Fibroblast of lung (primary cell): Measurements from ENCODE around the gene HDLBP. TPM values are rescaled to one million over a fixed set of nuclear protein-coding genes. Genes with fewer than 3 reads are reported as not detected.
A peak's percentile ranks its signal among the peaks of the same experiment; 100 is the strongest.

Source experiments
- DNase-seq, 2 donors: peaks; one replicate each; pipeline versions ENCODE4 v3.0.0 to v3.0.0-alpha.2; 2010; ENCODE audit warnings: low read depth in 2 of 2
- H2AFZ ChIP-seq: 2 replicates; pipeline ENCODE4 v1.5.1; 2012; ENCODE audit warnings: low read length, control low read depth, inconsistent platforms
- H3K27ac ChIP-seq: 2 replicates; pipeline ENCODE4 v1.5.1; 2011; ENCODE audit warnings: low read length, control low read depth; ENCODE audit not compliant: insufficient read depth
- H3K27me3 ChIP-seq: 2 replicates; pipeline ENCODE4 v1.5.1; 2011; ENCODE audit warnings: mild to moderate bottlenecking, low read length; ENCODE audit not compliant: control insufficient read depth, insufficient read depth
- H3K36me3 ChIP-seq: 2 replicates; pipeline ENCODE4 v1.5.1; 2011; ENCODE audit warnings: low read length; ENCODE audit not compliant: control insufficient read depth, insufficient read depth
- H3K4me1 ChIP-seq: 2 replicates; pipeline ENCODE4 v1.5.1; 2011; ENCODE audit warnings: low read length; ENCODE audit not compliant: control insufficient read depth, insufficient read depth; ENCODE audit errors: extremely low read depth
- H3K4me2 ChIP-seq: 2 replicates; pipeline ENCODE4 v1.5.1; 2011; ENCODE audit warnings: low read length, control low read depth; ENCODE audit not compliant: insufficient read depth; ENCODE audit errors: extremely low read depth
- H3K4me3 ChIP-seq, 4 experiments: fragments of 200-600 bp in 1 of 4; sonication (generic) in 1 of 4; replicated peaks in 1 of 4; 2 replicates each; pipeline ENCODE4 v1.5.1; 2011 to 2016; ENCODE audit warnings: low read length in 4 of 4, low read depth in 3 of 4, mild to moderate bottlenecking in 3 of 4, control low read depth in 2 of 4, inconsistent platforms in 1 of 4, mixed read lengths in 1 of 4; ENCODE audit not compliant: insufficient read depth in 1 of 4; ENCODE audit errors: control extremely low read depth in 1 of 4
- H3K79me2 ChIP-seq: 2 replicates; pipeline ENCODE4 v1.5.1; 2012; ENCODE audit warnings: mild to moderate bottlenecking, low read length, inconsistent platforms; ENCODE audit not compliant: control insufficient read depth, insufficient read depth
- H3K9ac ChIP-seq: 2 replicates; pipeline ENCODE4 v1.5.1; 2011; ENCODE audit warnings: mild to moderate bottlenecking, low read length, control low read depth; ENCODE audit not compliant: insufficient read depth
- H3K9me3 ChIP-seq: 2 replicates; pipeline ENCODE4 v1.5.1; 2012; ENCODE audit warnings: low read depth, low read length; ENCODE audit not compliant: control insufficient read depth, insufficient read depth
- H4K20me1 ChIP-seq: 2 replicates; pipeline ENCODE4 v1.5.1; 2011; ENCODE audit warnings: low read length; ENCODE audit not compliant: control insufficient read depth, insufficient read depth; ENCODE audit errors: extremely low read depth
- EZH2 ChIP-seq: IDR thresholded peaks from 2 replicates; pipeline ENCODE4 v1.5.1; 2012; ENCODE audit warnings: low read length, control low read depth, mild to moderate bottlenecking; ENCODE audit errors: missing control alignments
- polyA plus RNA-seq, 2 donors: library from polyadenylated mRNA; depleted of rRNA in 1 of 2; stranded (reverse) in 1 of 2; unstranded in 1 of 2; fragments of >200 nt; gene quantifications; 2 replicates each; pipeline ENCODE4 v1.2.1, GENCODE V29; 2011 to 2012; ENCODE audit warnings: missing spikeins in 1 of 2
- total RNA-seq: library from RNA; depleted of rRNA; stranded (reverse); fragments of >200 nt; gene quantifications from 2 replicates; pipeline ENCODE4 v1.2.1, GENCODE V29; 2014
- TF ChIP-seq, protein P1 (sequence below), 2 donors: IDR thresholded peaks in 1 of 2; conservative IDR thresholded peaks in 1 of 2; 1 replicate in 1 of 2; 2 replicates in 1 of 2; pipeline ENCODE4 v1.5.1; 2011 to 2012; ENCODE audit warnings: low read length in 2 of 2, control low read depth in 1 of 2, inconsistent platforms in 1 of 2, low read depth in 1 of 2, mild to moderate bottlenecking in 1 of 2

HDLBP gene
- total and polyA plus RNA-seq, 2 donors (not counting 1 experiment from before 2014, with no cell fraction given) = 626 to 1,354 TPM

DNA sequence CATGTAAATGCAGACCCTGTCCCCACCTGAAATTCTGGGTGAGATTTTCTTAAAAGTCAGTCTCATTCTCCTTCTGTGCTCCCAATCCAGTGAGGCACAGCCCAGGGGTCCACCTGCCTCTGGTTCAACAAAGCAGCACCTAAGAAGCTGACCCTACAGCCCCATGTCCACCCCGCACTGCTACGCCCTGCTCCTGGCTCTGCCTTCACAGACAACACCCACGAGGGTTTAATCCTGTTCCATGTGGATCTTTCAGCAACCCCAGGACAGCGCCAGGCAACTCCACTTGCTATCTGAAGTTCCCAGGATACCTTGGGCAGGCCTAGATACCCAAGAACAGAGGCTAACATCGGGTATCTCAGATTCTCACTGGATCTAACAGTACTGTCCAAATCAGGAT, 44.9 kb downstream of the HDLBP start:
- Histone ChIP-seq H3K36me3 (peaks cover 24% of the 10 kb centered on the region), H3K4me3 (peak overlapping the region; percentile 55 to 98 (median 72)), H3K27me3 (no peaks in the 10 kb centered on the region), H3K27ac (peak overlapping the region; percentile 7), H4K20me1 (peaks cover 13% of the 10 kb centered on the region), H3K4me2 (peak overlapping the region; percentile 88), H3K4me1 (peaks cover 9% of the 10 kb centered on the region), H3K9ac (no peak overlapping the region), H2AFZ (no peak overlapping the region), H3K9me3 (no peaks in the 10 kb centered on the region), H3K79me2 (peaks cover 88% of the 10 kb centered on the region)
- no peak for DNase-seq
- TF ChIP-seq, protein P1, sequence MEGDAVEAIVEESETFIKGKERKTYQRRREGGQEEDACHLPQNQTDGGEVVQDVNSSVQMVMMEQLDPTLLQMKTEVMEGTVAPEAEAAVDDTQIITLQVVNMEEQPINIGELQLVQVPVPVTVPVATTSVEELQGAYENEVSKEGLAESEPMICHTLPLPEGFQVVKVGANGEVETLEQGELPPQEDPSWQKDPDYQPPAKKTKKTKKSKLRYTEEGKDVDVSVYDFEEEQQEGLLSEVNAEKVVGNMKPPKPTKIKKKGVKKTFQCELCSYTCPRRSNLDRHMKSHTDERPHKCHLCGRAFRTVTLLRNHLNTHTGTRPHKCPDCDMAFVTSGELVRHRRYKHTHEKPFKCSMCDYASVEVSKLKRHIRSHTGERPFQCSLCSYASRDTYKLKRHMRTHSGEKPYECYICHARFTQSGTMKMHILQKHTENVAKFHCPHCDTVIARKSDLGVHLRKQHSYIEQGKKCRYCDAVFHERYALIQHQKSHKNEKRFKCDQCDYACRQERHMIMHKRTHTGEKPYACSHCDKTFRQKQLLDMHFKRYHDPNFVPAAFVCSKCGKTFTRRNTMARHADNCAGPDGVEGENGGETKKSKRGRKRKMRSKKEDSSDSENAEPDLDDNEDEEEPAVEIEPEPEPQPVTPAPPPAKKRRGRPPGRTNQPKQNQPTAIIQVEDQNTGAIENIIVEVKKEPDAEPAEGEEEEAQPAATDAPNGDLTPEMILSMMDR (conservative IDR thresholded peaks at IDR 0.05 in 1 of 2, IDR thresholded peaks at IDR 0.05 in 1 of 2; ENCODE audit: low read depth in 1 of 2, low read length in 2 of 2) = no peak
- no peak for TF ChIP-seq EZH2

DNA sequence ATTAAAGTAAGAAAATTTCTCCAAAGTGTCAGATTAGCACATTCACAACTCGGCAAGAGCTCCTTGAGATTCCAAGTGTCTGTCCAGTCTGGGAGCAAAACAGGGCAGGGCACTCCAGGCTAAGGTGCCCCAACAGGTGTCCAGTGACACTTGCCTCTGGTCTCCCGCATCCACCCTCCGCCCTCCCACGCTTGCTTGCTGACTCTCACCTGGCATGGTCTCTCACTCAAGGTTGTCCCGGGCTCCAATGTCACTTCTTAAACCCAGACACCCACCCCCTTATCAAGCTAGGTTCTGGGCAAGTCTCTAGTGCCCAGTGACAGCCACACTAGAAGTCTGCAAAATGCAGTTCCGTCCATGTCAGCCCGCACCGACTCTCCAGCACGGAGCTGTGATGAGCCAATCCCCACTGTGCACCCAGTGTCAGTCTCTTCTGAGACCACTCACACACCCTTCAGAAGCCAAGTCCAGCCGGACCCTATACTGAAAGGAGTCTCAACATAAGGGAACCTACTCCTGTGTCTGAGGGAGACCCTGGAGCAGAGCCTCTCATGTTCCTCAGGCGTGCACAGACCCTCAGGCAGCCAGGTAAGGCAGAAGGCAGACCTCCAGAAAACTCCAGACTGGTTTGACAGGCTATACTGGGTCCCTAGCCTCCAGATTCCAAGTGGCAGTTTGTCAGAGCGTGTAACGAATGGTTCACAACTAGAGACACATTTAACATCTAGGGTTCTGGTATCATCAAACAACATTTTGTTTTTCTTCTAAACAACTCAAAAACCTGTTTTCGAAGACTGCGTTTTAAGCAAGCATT, 45.6 kb downstream of the HDLBP start:
- H3K36me3 ChIP-seq = peaks cover 28% of the 10 kb centered on the region
- no peak overlapping the region for H3K9ac ChIP-seq
- H3K9me3 ChIP-seq = no peaks in the 10 kb centered on the region
- H3K27me3 ChIP-seq = no peaks in the 10 kb centered on the region
- peak overlapping the region in 2 of 4 experiments; percentile 80 to 98 for H3K4me3 ChIP-seq
- H3K4me1 ChIP-seq = peaks cover 9% of the 10 kb centered on the region
- peak overlapping the region; percentile 88 for H3K4me2 ChIP-seq
- H3K27ac ChIP-seq = no peak overlapping the region
- no peak overlapping the region for H2AFZ ChIP-seq
- peaks cover 90% of the 10 kb centered on the region for H3K79me2 ChIP-seq
- peaks cover 13% of the 10 kb centered on the region for H4K20me1 ChIP-seq
- no peak for TF ChIP-seq EZH2
- TF ChIP-seq, protein P1 (conservative IDR thresholded peaks at IDR 0.05 in 1 of 2, IDR thresholded peaks at IDR 0.05 in 1 of 2; ENCODE audit: low read depth in 1 of 2, low read length in 2 of 2) = no peak
- DNase-seq = no peak

DNA sequence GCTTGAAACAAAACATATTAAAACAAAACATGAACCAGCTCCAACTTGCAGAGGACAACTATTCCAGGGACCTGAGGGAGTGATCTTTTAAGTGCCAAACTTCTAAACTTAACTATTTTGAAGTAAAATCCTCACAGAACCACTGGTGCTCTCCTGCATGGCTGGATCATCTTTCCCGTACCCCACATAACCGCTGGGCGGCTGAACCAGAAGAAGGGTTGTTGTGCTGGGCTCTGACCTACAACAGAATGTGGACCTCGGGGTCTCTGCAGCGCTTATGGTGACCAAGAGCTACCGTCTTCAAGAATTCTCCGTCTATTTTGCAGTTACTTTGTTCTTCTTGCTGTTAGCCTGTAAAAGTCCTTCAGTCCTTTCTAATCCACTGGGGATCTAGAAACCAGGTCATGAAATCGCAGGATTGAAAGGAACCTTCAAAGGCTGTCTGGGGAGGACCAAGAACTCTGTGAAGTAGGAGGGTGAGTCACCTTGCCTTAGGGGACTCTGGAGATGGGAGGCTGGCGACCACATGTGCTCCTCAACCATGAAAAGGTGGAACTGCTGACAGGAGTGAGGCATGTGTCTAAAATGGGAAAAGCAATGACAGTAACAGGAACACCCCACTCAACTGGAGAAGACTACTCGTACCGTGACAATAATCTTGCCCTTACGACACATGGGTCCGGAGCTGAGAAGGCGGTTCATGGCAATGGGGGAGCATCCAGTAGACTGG, 46.6 kb downstream of the HDLBP start:
- no peak overlapping the region for H3K27ac ChIP-seq
- peak overlapping the region; percentile 55 for H3K4me2 ChIP-seq
- H3K27me3 ChIP-seq = no peaks in the 10 kb centered on the region
- peaks cover 86% of the 10 kb centered on the region for H3K79me2 ChIP-seq
- no peak overlapping the region for H2AFZ ChIP-seq
- no peak for TF ChIP-seq EZH2
- TF ChIP-seq, protein P1 (conservative IDR thresholded peaks at IDR 0.05 in 1 of 2, IDR thresholded peaks at IDR 0.05 in 1 of 2; ENCODE audit: low read depth in 1 of 2, low read length in 2 of 2) = no peak
- peak in 1 of 2 donors; percentile 39 for DNase-seq
- peaks cover 13% of the 10 kb centered on the region for H4K20me1 ChIP-seq
- H3K36me3 ChIP-seq = peaks cover 31% of the 10 kb centered on the region
- H3K9ac ChIP-seq = no peak overlapping the region
- H3K4me1 ChIP-seq = peaks cover 9% of the 10 kb centered on the region
- no peak overlapping the region for H3K4me3 ChIP-seq
- no peaks in the 10 kb centered on the region for H3K9me3 ChIP-seq
